ENCODE measurements around the gene PRR30.
"Not testable (repeated sequence)": the region's sequence is repeated elsewhere in the genome, so short reads cannot be mapped to it uniquely, and the experiment has no call there.

DNA sequence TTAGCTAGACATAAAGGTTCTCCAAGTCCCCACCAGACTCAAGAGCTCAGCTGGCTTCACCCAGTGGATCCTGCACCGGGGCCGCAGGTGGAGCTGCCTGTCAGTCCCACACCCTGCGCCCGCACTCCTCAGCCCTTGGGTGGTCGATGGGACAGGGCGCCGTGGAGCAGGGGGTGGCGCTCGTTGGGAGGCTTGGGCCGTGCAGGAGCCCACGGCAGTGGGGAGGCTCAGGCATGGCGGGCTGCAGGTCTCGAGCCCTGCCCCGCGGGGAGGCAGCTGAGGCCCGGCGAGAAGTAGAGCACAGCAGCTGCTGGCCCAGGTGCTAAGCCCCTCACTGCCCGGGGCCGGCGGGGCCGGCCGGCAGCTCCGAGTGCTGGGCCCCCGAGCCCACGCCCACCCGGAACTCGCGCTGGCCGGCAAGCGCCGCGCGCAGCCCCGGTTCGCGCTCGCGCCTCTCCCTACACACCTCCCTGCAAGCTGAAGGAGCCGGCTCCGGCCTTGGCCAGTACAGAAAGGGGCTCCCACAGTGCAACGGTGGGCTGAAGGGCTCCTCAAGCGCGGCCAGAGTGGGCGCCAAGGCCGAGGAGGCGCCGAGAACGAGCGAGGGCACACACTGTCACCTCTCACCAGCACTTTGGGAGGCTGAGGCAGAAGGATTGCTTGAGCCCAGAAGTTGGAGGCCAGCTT, 27.7 kb downstream of the PRR30 start:
- TF ChIP-seq, protein P1, sequence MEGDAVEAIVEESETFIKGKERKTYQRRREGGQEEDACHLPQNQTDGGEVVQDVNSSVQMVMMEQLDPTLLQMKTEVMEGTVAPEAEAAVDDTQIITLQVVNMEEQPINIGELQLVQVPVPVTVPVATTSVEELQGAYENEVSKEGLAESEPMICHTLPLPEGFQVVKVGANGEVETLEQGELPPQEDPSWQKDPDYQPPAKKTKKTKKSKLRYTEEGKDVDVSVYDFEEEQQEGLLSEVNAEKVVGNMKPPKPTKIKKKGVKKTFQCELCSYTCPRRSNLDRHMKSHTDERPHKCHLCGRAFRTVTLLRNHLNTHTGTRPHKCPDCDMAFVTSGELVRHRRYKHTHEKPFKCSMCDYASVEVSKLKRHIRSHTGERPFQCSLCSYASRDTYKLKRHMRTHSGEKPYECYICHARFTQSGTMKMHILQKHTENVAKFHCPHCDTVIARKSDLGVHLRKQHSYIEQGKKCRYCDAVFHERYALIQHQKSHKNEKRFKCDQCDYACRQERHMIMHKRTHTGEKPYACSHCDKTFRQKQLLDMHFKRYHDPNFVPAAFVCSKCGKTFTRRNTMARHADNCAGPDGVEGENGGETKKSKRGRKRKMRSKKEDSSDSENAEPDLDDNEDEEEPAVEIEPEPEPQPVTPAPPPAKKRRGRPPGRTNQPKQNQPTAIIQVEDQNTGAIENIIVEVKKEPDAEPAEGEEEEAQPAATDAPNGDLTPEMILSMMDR (IDR thresholded peaks at IDR 0.05; ENCODE audit: low read length), result not testable (repeated sequence)
- TF ChIP-seq EZH2 (IDR thresholded peaks at IDR 0.05; ENCODE audit: borderline replicate concordance, low read length), result not testable (repeated sequence)

Data from OCI-LY1 (cell line).